GM10847 (cell line): ENCODE results near the gene RNF4.
A peak's percentile ranks its signal among the peaks of the same experiment; 100 is the strongest.

Experiments used
- POLR2A ChIP-seq: IDR thresholded peaks from 2 replicates; pipeline ENCODE4 v1.6.1; 2011; ENCODE audit not compliant: insufficient read length; ENCODE audit errors: extremely low read depth

Gene RNF4, protein sequence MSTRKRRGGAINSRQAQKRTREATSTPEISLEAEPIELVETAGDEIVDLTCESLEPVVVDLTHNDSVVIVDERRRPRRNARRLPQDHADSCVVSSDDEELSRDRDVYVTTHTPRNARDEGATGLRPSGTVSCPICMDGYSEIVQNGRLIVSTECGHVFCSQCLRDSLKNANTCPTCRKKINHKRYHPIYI

DNA sequence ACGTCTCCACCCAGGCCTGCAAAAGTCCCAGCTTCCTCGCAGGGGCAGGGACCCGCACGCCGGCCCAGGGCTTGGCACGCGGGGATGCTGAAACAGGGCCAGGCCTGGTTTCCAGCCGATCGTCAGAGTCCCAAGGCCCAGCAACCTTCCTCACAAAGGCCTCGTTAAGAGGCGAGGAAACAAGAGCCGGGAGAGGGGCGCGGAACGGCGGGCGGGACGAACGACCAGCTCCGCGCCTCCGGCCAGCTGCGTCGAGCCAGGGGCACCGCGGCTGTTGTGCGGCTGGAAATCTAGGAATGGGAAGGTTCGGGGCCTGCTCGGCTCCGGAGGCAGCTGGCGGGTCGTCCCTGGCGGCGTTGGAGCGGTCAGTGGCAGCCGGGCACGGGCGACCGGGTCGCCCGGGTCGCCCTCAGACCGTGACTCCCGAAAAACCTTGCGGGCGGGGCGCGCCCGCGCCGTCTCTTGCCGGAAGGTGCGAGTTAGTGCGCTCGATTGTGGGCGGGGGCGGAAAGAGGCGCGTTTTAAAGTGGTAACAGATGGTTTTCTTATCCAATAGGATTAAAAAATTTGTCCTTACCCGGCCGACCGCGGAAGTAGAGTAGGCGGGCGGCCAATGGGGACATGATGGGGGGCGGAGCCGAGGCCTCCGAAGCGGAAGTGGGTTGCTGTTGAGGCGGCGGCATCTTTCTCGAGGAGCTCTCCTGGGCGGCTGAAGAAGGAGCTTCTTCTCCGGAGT lies at the start of gene RNF4:
Gene RNF4, plus strand, starts transcription at position 651 of the 736 bp plus-strand sequence. CDS start 21,388 bp downstream, outside the sequence.
- TF ChIP-seq POLR2A = peak; percentile 72

DNA sequence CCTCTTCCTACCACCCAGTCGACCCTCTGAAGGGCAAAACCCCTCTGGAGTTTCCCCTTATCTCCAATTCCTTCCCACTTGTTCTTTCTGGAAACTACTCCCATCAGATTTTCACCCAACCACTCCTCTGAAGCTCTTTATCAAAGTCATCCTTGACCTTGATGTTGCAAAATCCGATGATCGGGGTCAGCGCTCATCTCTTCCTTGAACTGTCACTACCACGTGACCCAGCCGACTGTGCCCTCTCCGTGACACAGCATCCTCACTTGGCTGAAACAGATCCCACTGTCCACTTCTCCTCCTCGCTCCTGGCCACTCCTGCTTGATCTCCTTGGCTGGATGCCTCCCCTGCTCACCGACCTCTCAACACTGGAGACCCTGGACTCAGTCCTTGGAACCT lies 49.1 kb upstream of the RNF4 start:
- no peak for TF ChIP-seq POLR2A

DNA sequence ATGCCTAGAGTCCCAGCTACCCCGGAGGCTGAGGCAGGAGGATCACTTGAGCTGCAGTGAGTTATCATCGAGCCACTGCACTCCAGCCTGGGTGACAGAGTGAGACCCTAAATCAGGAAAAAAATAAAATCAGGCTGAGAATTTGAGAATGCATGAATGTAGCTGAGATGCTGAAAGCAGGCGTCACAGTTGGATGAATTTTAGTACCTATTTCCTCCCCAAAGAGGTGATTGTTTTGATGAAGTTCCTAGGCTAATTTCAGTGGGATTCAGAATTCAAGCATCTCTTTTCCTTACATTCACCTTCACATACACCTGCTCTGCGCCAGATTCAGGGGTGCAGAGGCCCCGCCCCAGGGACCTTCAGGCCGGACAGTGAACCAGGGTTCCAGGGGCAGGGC lies 47.0 kb upstream of the RNF4 start:
- TF ChIP-seq POLR2A = no peak

DNA sequence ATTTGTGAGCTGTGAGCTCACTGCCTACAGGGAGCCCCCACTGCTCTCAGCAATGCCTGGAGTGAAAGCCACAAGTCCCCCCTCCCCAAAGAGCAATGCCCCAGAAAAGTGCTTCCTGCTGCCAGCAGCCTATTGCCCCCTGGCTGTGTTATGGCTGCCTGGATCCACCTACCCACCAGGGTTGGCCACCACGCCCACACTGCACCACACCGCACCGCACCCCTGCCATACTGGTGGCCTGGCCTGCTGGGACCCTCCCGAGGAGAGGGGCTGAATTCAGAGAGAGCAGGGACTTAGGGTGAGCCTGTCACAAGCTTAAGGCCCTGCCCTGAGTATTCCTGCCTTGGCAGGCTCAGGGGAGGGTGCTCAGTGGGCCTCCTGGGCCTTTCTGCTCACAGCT lies 45.8 kb upstream of the RNF4 start:
- TF ChIP-seq POLR2A = no peak

DNA sequence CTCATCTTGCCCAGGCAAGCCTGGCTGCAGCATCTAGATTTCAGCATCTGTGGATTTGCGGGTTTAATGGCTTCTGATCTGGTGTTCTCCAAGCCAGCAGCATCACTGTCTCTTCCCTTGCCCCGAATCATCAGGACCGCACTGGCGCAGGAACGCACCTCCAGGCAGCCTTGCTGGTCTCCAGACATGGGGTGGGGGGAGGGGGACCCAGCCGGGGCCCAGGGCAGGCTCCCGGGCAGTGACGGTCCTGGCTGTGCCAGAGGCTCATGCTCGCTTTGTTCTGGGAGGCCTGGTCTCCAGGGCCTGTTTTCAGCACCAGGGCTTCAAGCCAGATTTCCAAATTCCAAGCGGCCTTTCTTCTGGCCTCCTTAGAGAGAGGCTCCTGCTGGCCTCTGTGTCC lies 45.2 kb upstream of the RNF4 start:
- TF ChIP-seq POLR2A = no peak

DNA sequence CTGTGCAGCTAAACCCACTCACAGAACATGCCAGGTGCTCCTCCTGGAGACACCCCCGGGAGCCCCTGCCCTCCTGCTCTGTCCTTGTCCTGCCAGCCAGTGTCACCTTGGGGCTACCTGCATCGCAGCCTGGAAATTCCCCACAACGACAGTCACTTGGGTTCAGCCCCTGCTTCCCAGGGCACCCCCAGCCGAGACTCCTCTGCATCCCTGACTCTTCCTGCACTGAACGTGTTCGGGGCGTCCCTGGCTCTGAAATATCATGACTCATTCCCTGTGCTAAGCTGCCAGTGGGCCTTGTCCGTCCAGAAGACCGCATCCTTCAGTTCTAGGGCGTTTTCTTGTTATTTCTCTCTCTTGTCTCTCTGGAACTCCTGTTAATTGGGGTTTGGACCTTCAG lies 44.3 kb upstream of the RNF4 start:
- no peak for TF ChIP-seq POLR2A

DNA sequence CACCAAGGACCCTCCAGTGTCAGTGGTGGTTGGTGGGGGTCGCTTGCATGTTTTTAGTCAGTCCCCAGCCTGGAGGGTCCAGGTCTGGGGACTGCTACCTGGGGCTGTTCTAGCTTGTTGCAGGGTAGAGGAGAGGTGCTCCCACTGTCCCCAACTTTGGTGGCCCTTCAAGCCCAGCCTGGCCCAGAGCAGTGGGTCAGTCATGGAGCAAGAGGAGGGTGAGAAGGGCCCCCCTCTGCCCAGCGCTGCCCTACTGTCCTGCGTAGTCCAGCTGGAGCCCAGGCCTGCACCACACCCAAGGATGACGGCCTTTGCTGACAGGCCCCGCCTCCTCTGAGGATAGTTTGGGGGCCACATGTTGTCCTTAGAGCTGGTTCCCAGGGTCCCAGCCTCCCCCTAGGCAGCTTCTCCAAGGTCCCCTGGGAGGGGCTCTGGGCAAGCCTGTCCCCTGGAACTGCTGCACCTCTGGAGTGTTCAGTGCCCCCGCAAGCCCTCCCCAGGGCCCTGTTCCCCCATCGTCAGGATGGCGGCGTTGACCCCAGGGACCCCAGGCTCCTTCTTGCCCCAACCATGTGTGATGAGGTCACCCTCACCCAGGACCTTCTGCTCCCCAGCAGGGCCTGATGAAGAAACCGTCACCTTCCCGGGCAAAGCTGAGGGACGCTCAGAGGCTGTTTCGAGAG lies 43.4 kb upstream of the RNF4 start:
- TF ChIP-seq POLR2A = no peak

DNA sequence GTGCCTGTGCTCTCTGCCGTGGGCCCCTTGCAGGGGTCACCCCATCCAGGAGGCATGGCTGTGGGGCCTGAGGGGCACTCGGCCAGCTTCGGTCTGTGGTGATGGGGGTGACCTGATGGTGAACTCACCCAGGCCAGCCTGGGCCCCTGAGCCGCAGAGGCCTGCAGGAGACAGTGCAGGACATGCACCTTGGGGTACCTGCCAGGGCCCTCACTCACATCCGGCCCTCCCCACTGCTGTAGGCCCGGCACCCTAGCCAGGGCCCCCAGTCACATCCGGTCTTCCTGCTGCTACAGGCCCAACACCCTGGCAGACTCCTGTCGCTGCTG lies 42.9 kb upstream of the RNF4 start:
- TF ChIP-seq POLR2A = no peak

DNA sequence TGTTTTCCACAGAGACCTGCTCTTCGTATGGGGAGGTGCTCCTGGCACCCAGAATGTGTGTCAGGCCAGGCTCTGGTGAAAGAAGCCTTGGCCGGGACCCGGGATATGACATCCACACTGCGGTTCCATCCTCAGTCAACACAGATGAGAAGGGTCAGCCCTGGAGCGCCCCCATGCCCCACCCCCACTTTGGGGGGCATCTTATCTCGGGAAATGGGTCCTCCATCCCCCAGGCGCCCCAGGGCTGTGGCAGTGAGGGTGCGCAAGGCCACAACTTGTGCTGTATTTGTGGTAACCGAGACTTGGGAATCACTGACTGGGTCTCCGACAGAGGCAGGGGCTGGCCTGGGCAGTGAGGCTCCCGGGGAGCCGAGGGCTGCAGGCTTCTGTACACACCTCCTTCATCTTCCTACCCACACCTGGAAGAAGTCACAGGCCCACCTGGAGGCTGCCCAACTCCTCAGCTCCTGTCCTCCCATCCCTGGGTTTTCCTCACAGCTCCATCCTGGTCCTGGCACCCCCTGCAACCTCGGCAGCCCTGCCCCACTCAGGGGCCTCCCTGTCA lies 42.1 kb upstream of the RNF4 start:
- TF ChIP-seq POLR2A = no peak

DNA sequence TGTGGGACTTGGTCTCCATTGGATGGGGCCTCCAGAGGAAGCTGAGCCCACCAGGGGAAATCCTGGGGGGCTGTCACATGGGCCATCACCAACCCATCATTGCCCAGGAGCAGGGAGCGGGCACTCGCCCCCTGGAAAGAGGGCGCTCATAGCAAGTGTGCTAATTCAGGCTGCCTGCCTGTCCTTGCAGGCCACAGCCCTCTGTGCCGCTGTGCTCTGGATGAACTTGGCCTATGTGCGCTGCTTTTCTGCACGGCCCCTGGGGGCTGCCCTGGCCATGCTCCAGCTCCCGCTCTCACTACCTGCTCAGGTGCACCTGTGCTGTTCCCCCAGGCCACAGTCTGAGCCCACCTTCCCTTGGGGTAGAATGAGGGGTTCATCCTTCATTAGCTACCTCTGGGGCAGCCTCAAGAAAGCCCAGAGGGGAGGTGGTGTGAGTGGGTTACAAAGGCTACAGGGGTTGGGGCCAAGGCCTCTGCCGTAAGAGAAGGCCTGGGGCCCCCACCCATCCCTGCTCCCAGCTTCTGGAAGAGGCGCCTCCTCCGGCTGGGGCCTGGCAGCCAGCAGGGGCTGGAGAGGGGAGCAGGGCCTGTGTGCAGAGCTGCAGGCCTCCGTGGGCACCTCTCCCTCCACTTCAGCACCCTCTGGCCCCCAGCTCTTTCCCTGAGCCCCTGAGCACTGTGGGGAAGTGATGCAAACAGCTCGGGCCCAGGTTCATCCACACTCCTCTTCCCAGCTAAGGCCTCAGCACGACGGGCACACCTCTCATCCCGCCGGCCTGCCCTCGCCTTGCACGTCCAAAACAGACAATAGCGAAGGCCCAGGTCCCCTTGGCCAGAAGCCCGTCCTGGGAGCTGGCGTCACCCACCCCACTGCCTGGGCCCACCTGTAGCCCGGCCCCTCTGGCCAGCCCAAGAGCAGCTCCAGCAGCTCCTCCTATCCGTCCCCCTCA lies 41.2 kb upstream of the RNF4 start:
- no peak for TF ChIP-seq POLR2A

DNA sequence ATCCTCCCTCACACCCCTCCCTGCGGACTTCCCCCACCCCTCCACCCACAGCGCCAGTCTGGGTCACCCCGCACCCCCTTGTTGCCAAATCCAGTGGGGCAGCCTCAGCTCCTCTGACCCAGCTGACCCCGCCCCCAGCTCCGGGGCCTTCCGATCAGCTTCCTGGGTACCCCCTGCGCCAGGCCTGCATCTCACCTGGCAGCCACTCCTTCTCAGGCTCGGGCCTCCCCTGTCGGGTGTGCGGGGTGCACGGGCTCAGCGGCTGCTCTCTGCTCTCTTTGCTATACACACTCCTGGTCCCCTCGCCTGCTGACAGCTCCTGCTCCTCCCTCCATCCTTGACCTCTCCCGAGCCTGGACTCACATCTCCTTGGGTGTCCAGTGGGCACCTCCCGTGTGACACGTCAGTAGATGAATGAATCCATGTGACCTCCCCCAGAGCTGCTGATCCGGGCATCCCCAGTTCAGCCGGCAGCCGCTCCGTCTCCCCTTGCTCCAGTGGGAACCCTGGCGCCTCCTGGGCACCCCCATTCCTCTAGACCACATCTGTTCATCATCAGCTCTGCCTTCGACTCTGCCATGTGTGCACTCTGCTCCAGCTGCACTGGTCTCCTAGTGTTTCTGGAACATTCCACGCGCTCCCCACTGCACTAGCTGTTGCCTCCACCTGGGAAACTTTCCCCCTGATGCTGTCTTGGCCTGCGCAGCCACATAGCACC lies 40.3 kb upstream of the RNF4 start:
- no peak for TF ChIP-seq POLR2A

DNA sequence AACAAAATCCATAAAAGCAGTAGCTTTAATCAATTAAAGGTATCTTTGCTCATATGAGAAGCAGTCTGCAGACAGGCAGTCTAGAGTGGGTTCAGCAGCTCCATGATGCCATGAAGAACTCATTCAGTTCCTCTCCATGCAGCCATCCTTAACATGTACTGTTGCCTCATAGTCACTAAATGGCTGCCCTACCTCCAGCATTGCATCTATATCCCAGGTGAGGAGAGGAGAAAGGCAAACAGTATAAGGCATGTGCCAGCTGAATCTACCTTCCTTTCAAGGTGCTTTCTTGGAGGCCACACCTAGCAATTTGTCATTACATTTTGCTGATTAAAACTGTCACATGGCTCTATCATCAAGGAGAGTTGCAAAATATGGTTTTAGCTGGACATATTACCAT lies 36.9 kb upstream of the RNF4 start:
- no peak for TF ChIP-seq POLR2A

DNA sequence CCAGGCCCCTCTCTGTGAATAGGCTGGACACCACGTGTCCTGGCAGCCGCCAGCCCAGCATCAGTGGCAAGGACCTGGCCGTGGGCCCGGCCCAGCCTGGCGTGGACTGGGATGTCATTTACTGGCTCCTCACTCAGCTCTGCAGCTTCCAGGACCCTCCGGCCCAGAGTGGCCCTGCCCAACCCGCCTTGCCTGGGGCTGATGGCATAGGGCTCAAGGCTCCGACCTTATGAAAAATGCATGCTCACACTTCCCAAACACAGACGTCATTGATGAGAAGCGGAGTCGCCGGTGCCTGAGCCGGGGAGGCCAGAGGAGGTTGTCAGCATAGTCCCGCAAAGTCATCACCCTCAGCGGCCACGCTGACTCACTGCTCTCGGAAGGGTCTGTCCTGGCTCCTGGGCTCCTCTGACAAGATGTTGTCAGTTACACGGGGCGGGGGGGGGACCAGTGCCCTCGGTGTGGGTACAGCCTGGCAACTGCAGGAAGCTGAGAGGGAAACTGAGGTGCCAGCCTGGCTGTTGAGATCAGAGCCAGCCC lies 35.8 kb upstream of the RNF4 start:
- no peak for TF ChIP-seq POLR2A
